GM21737 (cell line): ENCODE data around the gene GRIK4.
A peak's percentile ranks its signal among the peaks of the same experiment; 100 is the strongest.

Experiments
- ATAC-seq: cut with Tn5 transposase; IDR thresholded peaks from one replicate; pipeline ENCODE4 v1.9.1; 2021; ENCODE audit warnings: mild to moderate bottlenecking, moderate library complexity; ENCODE audit not compliant: unreplicated experiment

Gene GRIK4

DNA sequence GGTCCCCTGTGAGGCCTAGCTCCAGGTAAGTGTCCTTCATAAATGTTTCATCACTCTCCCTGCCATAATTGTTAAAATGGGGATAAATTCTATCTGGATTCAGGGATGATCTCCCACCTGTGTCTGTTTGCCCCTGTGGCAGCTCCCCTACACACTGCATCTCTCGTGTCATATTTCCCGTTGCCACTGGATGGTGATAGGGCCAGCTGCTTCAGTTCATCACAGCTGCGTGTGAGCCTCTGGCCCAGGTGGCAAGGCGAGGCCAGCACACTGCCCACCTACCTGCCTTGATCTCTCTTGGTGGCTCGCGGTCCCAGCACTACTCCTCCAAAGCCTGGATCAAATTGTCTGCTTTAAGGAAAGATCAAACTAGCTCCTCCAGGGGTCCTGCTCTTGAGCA is 187.4 kb downstream of the GRIK4 start:
- ATAC-seq = no peak

DNA sequence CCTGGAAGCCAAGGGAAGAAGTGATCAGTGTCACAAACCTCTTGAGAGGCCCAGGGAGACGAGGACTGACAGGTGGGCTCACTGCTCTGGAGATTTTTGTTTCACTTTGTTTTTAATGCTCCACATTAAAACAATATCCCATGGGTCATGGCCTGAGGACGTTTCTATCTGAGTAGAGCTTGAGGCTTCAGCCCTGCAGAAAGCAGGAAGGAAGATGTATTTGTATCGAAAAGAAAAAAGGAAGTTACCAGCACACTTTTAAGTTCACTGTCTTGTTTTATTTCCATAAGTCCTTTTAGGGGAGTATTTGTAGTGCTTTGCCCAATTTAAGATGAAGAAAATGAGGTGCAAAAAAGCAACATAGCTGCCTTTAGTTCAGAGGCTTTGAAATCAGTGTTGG is 191.1 kb downstream of the GRIK4 start:
- ATAC-seq = no peak

DNA sequence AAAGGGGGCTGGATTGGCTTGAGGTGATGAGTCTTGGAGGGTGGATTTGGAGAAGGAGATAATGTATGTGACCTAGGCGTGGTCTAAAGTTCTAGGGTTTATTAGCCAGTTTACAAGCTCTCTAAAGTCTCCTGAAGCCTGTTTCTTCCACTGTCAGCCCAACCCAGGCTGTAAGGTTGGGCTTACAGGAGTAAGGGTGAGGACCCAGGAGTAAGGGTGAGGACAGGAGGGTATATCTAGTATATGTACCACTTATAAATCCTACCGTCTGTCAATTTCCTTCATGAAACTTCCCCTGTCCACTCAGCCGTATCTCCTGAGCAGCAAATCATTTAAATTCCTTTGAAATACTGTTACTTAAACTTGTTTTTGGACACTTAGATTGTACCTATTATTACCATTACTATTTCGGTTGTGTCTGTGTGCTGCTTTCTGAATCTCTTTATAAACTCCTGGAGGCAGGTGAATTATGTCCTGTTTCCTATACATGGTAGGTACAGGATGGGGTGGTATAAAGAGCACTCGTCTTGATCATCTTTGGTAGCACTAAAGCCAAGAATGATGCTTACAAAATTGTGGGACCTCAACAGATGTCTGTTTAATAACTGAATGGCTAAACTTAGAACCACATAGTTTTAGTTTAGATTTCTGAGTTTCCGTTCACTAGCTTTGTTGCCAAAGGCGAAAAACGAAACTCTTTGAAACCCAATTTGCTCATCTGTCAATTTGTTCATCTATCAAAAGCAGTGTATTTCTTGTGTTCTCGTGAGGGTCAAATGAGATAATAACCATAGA is 192.0 kb downstream of the GRIK4 start:
- ATAC-seq = peak; percentile 71

DNA sequence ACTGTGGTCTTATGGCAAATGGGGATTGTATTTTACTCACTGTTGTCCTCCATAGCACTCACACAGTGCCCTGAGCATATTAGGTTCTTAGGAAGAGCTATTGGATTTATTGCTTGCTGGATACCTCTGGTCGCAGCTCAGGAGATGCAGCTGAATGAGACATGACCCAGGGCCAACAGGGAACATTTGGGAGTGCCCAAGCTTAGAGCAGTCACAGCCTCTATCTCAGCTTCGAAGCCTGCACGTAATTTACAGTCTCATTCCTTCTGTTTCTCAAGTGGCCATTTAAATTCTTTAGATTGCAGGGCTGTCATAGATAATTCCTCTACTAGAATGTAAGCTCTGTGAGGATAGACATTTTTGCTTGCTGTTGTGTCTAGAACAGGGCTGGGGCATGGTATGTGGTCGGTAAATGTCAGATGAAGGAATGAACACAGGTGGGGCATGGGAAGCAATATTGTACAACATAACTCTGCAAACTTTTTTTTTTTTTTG is 192.8 kb downstream of the GRIK4 start:
- no peak for ATAC-seq

DNA sequence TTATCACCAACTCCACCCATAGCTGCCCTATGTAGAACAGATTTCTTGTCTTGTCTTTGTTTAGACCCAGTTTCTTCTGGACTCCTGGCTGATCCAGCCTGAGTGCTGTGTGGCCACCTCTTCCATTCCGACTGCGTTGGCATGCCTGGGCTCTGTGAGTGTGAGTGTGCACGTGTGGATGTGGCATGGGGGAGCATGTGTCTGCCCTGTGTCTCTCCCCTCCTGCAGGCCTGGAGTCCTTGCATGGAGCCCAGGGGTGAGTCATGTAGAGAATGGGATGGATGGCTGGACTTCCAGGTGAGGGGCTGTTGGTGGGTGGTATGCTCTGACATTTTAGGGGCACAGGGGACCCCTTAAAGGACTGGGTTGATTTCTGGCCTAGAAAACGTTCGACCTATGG is 194.7 kb downstream of the GRIK4 start:
- no peak for ATAC-seq

DNA sequence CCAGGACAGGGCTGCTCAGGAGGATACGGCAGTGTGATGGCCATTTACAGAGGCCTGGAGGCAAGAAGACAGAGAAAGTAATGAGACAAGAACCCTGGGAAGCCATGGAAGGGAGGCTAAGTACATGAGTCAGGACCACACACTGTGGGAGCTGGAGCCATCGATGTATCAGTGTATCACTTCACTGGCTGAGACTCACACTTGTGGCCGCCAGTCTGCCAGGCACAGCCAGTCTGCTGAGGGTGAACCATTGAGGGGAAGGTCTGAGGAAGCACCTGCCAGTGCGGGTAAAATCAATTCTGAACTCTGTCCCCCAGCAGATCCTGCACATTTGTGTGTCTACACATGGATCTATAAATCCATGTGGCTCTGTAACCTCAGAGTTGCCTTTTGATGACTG is 195.6 kb downstream of the GRIK4 start:
- ATAC-seq = no peak

DNA sequence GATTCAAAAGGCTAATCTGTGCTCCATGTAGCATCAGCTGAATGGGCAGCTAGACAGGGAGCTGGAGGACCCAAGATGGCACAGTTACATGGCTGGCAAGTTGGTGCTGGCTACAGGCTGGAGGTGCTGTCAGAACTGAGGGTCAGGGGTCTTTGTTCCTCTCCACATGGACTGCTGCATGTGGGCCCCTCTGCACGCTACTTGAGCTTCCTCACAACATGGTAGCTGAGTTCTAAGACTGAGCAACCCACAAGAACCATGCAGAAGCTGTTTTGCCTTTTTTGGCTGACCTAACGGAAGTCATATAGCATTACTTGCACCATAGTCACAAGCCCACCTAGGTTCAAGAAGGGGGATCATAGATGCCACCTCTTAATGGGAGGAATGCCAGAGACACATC is 196.1 kb downstream of the GRIK4 start:
- no peak for ATAC-seq

DNA sequence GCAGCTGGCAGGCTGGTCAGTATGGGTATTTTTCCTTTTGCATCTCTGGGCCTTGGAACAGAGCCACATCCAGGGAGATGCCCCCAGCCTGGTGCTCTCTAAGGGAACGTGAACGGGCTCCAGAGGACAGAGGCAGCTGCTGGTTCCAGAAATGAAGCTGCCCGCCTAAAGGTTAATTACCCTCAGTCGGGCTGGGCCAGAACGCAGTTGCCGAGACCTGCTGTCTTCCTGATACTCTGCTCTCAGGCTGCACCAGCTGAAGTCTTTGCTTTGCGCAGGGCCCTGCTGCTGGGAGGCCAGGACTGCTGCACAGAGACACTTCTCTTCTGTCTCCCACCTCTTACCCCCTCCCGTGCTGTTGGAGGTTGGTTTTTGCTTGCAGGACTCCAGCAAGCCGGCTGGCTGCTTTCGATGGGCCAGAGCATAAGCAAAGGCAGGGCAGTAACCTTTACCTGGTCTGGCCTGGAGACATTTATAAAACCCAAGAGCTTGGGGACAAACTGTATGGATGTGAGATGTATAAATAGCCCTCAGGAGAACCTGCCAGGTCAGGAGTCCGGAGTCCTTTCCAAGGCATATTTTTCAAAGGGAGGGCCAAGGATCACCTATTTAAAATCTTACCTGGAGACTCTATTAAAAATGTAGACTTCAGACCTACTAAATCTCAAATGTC is 197.1 kb downstream of the GRIK4 start:
- no peak for ATAC-seq

DNA sequence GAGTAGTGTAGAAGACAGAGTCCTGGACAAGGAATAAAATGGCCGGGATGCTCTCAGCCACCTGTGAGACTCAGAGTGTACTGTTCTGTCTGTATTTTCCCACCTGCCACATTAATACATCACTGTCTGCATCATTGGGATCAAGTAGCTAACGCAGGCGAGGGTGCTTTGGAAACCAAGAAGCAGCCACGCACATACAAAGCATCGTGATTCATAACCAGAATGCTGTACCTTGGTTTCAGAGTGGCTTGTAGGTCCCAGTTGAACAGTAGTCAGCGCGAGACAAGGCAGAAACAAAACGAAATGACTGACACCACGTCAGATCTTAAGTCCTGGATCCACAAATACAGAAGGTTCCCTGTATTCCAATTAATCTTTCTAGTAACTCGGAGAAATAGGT is 198.3 kb downstream of the GRIK4 start:
- ATAC-seq = no peak

DNA sequence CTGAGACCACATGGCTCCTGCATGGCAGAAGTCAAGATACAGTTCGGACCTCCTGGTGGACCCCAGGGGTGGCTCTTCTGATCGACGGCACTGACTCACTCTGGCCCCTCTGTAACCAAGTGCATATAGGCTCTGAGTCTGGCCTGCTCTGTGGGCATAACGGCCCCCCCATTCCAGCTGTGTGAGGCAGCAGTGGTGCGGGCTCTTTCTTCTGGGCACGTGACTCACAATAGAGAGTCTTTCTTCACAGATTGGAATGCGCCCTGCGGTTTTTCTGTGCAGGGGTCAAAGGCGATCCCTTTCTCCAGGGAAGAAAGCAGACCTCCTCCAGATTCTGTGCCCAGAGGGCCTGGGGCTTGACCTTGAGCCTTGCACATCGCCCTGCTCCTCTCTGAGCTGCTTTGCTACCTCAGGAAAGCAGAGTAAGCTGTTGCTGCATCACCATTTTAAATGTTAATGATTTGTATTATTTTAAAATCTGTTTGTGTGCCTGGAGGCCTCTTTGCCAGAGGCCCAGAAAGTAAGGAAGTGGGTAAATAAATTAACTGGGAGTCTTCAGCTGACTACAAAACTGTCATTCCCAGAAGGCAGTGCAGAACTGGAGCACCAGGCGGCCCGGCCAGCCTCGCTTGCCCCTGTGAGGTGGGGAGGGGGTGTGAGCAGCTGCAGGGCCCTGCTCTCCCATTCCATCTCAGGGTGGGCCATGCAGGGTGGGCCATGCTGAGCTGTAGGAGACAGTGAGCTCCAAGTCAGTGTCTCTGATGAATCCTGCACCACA is 199.0 kb downstream of the GRIK4 start:
- ATAC-seq = no peak

DNA sequence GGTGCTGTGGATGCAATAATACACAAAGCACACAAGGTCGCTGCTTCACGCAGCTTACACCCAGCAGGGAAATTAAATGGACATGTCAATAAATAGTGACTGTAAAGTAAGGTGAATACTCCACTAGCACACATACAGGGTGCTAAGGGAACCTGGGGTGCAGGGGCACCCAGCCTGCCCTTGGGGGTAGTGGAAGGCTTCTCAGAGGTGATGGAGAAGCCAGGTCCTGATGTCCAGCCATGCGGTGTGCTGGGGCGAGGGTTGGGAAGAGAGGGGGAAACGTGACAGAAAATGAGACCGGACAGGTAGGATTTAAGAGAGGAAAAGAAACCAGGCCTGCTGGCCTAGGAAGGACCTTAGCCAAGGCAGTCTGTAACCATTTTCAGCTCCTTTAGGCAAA is 200.5 kb downstream of the GRIK4 start:
- no peak for ATAC-seq

DNA sequence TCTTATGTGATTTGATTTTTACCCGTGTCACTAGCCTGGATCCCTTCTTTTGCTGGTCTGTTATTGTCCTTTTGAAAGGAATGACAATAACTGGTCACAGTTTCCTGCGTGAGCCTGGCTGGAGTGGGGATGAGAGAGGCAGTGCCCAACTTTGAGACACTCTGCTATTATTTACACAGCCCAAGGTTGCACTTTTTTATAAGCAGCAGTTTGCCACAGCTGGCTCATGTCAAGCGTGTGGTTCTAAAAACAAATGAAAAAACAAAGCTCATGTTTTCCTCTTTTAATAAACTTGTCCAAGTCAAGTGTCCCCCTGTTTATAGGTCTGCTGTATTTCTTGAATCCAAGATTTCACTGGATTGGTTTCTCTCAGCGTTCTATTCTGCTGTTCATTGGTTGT is 201.3 kb downstream of the GRIK4 start:
- no peak for ATAC-seq

DNA sequence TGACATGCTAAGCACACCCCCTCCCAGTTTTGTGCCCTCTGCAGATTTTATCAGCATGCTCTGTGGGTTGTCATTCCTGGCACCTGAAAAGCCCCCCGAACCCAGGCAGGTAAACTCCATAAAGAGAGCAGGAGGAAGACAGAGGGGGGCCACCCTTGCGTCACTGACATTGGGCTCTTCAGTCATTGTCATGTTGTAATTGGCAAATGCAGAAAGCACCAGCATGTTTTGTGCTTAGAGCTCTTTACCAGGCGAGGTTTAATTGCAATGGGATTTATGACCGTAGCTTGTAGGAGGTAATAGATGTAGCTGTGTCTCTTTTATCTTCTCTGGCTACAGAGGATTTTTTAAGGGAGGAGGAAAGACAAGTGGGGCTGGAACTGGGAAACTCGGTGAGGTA is 201.7 kb downstream of the GRIK4 start:
- ATAC-seq = no peak

DNA sequence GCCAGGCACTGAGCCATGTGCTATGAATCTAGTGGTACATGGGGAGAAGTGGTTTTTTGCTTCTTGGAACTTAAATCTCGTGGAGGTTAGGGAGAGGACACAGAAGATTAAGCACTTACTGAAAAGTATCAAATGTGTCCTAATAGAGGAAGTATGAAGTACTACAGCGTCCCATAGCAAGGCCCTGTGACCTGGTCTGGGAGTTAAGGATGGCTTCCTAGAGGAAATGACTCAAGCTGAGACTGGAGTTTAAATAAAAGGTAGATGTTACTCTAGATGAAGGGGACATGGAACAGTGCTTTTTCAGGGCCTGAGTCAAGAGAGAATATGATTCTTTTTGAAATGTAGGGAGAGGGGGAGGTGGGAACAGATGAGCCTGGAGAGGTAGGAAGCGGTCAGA is 202.9 kb downstream of the GRIK4 start:
- no peak for ATAC-seq

DNA sequence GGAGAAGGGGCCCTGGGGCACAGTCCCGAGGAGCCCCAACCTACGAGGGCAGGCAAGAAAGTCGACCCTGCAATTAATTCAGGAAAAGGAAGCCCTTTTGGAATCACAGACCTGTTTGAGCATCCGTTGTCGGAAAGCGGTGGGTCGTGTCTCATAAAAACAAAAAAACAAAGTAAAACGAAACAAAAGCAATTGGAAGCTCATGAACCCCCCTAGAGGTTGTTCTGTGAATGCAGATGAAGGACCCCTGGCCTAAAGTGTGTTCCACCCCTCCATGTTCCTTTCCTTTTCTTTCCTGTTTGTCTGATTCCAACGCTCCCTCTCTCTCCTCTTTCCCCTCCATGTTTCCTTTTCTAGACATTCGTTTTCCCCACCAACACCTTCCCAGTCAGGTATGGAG is 203.7 kb downstream of the GRIK4 start:
- ATAC-seq = no peak

DNA sequence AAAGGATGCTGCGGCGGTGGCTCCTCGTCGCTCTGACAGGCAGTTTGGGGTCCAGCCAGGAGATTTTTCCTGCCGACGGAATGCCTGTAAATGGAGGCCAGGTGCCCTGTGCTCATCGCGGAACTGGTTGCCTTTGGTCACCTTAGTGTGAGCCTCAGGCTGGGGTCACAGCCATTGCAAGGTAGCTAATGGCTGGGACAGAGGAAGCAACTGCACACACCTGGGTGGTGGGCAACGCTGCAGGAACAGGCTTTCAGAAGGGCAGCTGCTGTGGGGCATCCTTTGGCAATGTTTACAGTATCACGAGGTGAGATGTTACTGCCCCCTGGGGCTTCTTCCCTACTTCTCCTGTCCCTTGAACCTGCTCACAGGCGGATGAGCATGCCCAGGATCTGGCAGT is 205.5 kb downstream of the GRIK4 start:
- no peak for ATAC-seq

DNA sequence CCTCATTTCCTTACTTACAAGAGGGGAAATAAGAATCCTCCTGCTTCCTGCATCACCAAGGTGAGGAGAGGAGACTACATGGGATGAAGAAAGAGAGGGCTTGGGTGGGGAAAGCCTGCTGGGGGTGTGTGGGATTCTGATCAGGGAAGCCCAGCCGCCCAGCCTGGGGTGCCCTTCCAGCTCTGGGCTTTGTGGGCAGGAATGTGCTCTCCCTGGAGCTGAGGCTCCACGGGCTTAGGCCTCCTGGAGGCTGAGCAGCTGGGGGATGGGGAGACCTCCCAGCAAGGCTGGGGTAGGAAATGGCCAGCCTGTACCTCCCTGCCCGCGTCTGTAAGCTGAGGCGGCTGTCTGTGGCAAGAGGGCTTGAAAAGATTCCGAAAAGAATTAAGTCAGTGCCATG is 206.1 kb downstream of the GRIK4 start:
- no peak for ATAC-seq

DNA sequence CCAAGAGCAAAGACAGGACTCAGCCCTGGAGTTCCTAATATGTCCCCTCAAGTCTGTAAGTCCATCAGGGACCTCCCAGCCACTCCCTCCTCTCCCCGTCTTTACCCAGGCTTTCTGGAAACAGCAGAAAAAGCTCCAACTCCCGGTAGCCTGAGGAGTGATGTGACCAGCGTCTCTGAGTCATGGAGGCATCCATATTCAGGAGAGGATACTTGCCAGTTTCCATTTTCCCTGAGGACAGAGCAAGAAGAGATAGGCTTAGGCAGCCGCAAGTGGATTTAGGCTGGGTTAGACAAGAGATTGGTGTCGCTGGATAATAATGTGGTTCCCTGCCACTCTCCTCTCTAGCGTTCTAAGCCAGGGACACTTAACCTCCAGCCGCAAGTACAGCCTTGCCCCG is 206.6 kb downstream of the GRIK4 start:
- ATAC-seq = no peak

DNA sequence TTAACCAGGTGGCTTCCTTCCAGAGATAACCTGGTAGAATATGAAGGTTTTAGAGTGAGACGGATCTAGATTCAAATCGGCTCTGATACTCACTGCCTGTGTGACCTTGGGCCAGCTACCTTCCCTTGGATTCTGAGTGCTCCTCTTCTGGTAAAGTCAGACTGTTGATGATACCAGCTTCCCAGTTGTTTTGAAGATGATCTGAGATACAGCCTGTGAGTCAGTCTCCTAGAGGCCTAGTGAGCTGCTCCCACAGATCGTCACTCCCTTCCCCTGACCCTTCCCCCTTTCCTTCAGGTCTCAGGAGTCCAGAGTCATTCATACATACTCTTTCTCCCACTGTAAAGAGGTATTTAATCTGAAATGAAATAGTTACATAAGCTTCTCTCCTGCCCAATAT is 207.8 kb downstream of the GRIK4 start:
- no peak for ATAC-seq

DNA sequence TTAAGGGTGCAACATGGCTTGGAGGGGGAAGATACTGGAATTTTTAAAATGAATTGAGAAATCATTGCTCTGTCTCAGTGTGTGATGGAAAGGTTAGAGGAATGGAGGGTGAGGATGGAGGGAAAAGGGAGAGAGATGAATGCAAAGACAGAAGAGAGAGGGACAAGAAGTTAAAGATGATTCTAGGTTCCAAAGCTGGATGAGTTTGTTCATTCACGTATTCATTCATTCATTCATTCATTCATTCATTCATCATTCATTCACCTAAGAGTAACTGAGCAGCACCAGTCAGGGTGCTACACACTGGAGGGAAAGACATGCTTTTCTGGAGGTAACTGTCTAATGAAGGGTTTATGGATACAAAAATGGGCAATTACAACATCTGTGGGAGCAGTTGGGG is 209.2 kb downstream of the GRIK4 start:
- no peak for ATAC-seq

DNA sequence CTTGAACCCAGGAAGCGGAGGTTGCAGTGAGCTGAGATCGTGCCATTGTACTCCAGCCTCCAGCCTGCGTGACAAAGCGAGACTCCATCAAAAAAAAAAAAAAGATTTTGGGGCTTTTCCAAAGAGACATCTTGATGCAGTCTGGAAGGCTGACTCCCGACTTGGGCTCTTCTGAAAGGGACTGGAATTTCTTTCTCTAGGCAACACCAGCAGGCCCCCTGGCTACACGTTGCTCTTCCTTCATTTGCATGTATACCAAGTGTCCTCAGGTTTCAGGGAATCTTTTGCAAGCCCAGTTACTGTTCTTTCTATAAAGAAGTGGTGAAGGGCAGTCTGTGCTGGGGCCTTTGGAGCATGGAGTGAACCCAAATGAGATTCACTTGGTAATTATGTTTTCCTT is 211.0 kb downstream of the GRIK4 start:
- no peak for ATAC-seq

DNA sequence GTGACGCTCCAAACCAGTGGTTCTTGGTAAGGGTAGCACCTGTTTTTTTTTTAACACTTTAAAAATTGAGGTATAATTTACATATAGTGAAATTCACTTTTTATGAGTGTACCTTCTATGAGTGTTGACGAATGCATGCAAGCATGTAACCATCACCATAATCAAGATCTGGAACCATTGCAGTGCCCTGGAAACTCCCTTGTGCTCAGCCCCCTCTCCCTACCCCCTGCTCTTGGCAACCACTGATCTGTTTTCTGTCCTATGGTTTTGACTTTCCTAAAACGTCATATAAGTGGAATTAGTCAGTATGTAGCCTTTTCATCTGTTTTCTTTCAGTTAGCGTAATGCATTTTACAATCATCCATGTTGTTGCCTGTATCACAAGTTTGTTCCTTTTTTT is 212.2 kb downstream of the GRIK4 start:
- no peak for ATAC-seq
